A549 (cell line): Measurements from ENCODE around the gene GOLGA6A. TPM values are rescaled to one million over a fixed set of nuclear protein-coding genes. Genes with fewer than 3 reads are reported as not detected.

Experiments
- ATAC-seq, 2 experiments: fragments of 200-7000 bp in 1 of 2; fragments of >200 bp in 1 of 2; cut with Nextera tagmentation in 1 of 2; cut with Tn5 transposase in 1 of 2; 3 replicates each; pipeline versions ENCODE4 v1.8.0 to v1.9.1; 2018 to 2020; ENCODE audit warnings: mild to moderate bottlenecking in 1 of 2, moderate library complexity in 1 of 2
- CTCF ChIA-PET: fragments of 300-600 bp; sonication (Branson Sonifier 250); formaldehyde crosslinking; extraction: SDS; loops from one replicate; lab custom pipeline; 2021; ENCODE audit warnings: antibody characterized with exemption, inconsistent platforms; lab: Yijun Ruan, JAX
- POLR2A ChIA-PET: fragments of 350-600 bp; formaldehyde crosslinking; extraction: SDS; loops from one replicate; lab custom pipeline; 2021; ENCODE audit warnings: antibody characterized with exemption, inconsistent platforms; lab: Yijun Ruan, JAX
- DNase-seq, 2 experiments: peaks; one replicate each; pipeline versions ENCODE4 v3.0.0 to v3.0.0-alpha.2; 2011 to 2016; ENCODE audit warnings: low read depth in 1 of 2, low spot score in 1 of 2
- FAIRE-seq: peaks from 2 replicates; lab custom pipeline; 2011; peaks lifted over from hg19 to GRCh38; lab: Jason Lieb, UNC
- H3K27ac ChIP-seq, 2 experiments: fragments of >200 bp; sonication (Bioruptor Twin); formaldehyde crosslinking; 3 replicates each; pipeline ENCODE4 v1.5.1; 2016 to 2017
- H3K4me1 ChIP-seq: fragments of >200 bp; sonication (Bioruptor Twin); formaldehyde crosslinking; 3 replicates; pipeline ENCODE4 v1.6.1; 2016
- H3K4me2 ChIP-seq: fragments of >200 bp; sonication (Bioruptor Twin); formaldehyde crosslinking; 3 replicates; pipeline ENCODE4 v1.6.1; 2016
- H3K4me3 ChIP-seq: fragments of >200 bp; sonication (Bioruptor Twin); formaldehyde crosslinking; 3 replicates; pipeline ENCODE4 v1.5.1; 2016
- H3K9me3 ChIP-seq: fragments of >200 bp; sonication (Bioruptor Twin); formaldehyde crosslinking; 3 replicates; pipeline ENCODE4 v1.6.1; 2016
- ATOH8 ChIP-seq: fragments of 250-450 bp; sonication (Bioruptor Pico); IDR thresholded peaks from 2 replicates; pipeline ENCODE4 v1.5.0; 2020; ENCODE audit warnings: low read depth, mild to moderate bottlenecking, moderate library complexity
- BCL3 ChIP-seq: fragments of >200 bp; sonication (Bioruptor Twin); formaldehyde crosslinking; IDR thresholded peaks from 3 replicates; pipeline ENCODE4 v1.6.1; 2016
- CTCF ChIP-seq: fragments of >200 bp; sonication (Bioruptor Twin); formaldehyde crosslinking; IDR thresholded peaks from 3 replicates; pipeline ENCODE4 v1.5.1; 2016
- ESRRA ChIP-seq: fragments of 150-350 bp; IDR thresholded peaks from 2 replicates; pipeline ENCODE4 v1.6.1; 2014; ENCODE audit warnings: mild to moderate bottlenecking, low read length, borderline replicate concordance
- FOSL2 ChIP-seq, 2 experiments: fragments of 450-650 bp in 1 of 2; fragments of >200 bp in 1 of 2; sonication (Bioruptor Twin) in 1 of 2; formaldehyde crosslinking; IDR thresholded peaks; 2 replicates each; pipeline versions ENCODE4 v1.5.0 to v1.6.1; 2016 to 2020; ENCODE audit warnings: mild to moderate bottlenecking in 1 of 2, moderate library complexity in 1 of 2
- PHF8 ChIP-seq: fragments of 200-600 bp; sonication (generic); IDR thresholded peaks from 2 replicates; pipeline ENCODE4 v1.6.1; 2016; ENCODE audit warnings: low read depth, mild to moderate bottlenecking, antibody characterized with exemption, moderate library complexity, borderline replicate concordance
- RARB ChIP-seq: fragments of 250-450 bp; sonication (Bioruptor Pico); IDR thresholded peaks from 2 replicates; pipeline ENCODE4 v1.8.0; 2021; ENCODE audit warnings: mild to moderate bottlenecking, moderate library complexity
- WGBS: methylation state at CpG from one replicate; pipeline ENCODE4 v1.1.6; 2017; ENCODE audit errors: missing lambda C conversion rate; 5-methylcytosine and 5-hydroxymethylcytosine counted together
- polyA plus RNA-seq, 4 experiments: library from polyadenylated mRNA; depleted of rRNA in 3 of 4; stranded (reverse); fragments of >200 nt; fragmentation: RNase III in 1 of 4; extraction: RNeasy Plus Mini Kit Qiagen cat#74134 plus additional on column Dnase treatment in 1 of 4; gene quantifications; 2 replicates in 3 of 4; 3 replicates in 1 of 4; pipeline ENCODE4 v1.2.3, GENCODE V29; 2011 to 2017
- TF ChIP-seq, protein P1 (sequence below): fragments of 200-600 bp; sonication (generic); IDR thresholded peaks from 2 replicates; pipeline ENCODE4 v1.6.1; 2016; ENCODE audit warnings: antibody characterized with exemption, mild to moderate bottlenecking, moderate library complexity
- TF ChIP-seq, protein P2 (sequence below): IDR thresholded peaks from 2 replicates; pipeline ENCODE4 v1.6.1; 2012
- TF ChIP-seq, protein P3 (sequence below): fragments of 450-650 bp; IDR thresholded peaks from 2 replicates; pipeline ENCODE4 v1.6.1; 2014; ENCODE audit warnings: antibody characterized with exemption

GOLGA6A gene
- polyA plus RNA-seq, 2 of the 4 experiments (the other 2 are of a cell fraction): 0.03 to 0.05 TPM

DNA sequence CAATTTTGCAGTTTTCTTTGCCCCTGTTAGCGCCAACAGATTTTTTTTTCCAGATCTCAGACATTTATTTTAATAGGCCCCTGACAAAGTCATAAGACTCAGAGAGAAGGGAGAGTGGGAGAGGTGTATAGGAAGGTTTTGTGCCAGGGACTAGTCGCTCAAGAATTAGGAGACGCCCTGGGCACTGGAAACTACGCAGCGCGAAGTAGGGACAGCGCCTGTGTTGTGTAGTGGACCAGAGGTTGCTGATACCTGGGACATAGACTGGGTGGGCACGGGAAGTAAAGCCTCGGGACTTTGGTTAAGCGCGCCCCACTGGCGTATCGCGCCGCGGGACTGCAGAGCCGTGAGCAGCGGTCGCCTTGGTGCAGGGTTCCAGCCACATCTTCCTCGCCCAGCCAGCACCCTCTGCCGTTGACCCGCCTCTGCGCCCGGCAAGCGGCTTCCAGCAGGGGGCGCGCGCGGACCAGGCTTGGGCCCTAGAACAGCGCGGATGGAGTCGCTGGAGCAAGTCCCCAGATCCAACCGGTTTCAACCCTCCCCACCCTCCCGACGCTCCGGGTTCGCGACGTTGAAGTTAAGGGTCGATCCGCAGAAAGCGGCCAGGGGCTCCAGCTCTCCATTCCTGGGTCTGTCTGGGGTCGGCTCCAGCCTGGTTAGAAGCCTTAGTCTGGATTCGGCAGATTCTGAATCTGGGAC, 45.1 kb upstream of the GOLGA6A start (continued):
- TF ChIP-seq, protein P1, sequence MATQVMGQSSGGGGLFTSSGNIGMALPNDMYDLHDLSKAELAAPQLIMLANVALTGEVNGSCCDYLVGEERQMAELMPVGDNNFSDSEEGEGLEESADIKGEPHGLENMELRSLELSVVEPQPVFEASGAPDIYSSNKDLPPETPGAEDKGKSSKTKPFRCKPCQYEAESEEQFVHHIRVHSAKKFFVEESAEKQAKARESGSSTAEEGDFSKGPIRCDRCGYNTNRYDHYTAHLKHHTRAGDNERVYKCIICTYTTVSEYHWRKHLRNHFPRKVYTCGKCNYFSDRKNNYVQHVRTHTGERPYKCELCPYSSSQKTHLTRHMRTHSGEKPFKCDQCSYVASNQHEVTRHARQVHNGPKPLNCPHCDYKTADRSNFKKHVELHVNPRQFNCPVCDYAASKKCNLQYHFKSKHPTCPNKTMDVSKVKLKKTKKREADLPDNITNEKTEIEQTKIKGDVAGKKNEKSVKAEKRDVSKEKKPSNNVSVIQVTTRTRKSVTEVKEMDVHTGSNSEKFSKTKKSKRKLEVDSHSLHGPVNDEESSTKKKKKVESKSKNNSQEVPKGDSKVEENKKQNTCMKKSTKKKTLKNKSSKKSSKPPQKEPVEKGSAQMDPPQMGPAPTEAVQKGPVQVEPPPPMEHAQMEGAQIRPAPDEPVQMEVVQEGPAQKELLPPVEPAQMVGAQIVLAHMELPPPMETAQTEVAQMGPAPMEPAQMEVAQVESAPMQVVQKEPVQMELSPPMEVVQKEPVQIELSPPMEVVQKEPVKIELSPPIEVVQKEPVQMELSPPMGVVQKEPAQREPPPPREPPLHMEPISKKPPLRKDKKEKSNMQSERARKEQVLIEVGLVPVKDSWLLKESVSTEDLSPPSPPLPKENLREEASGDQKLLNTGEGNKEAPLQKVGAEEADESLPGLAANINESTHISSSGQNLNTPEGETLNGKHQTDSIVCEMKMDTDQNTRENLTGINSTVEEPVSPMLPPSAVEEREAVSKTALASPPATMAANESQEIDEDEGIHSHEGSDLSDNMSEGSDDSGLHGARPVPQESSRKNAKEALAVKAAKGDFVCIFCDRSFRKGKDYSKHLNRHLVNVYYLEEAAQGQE: no peak
- no peak for TF ChIP-seq ESRRA

DNA sequence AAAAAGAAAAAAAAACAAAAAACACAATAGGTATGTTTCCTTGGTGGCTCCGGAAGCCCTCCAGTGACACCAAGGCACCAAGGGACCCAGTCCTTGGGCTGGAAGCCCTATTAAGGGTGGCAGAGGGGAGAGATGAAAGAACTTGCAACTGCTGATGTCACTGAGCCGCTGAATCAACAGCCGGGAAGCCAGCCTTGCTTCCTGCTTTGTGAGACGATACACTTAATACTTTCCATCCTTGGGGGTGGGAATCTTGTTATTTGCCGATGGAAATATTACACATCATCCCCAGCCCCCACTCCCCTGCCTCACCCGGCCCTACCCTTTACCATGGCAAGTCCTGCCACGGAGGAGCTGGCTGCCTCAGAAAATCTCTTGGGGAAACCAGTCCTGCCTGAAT, 42.4 kb upstream of the GOLGA6A start:
- ChIA-PET POLR2A (no interaction called here), CTCF (interaction anchor here (0.7 to 2.7 kb wide), 7 partner anchors 151 to 198 kb away, joined by 3 to 18 read pairs (median 8); no protein-coding TSS in a partner anchor)

GRCh38 chr15:74124196-74124595, 41.8 kb upstream of the GOLGA6A start:
- TF ChIP-seq, protein P2, sequence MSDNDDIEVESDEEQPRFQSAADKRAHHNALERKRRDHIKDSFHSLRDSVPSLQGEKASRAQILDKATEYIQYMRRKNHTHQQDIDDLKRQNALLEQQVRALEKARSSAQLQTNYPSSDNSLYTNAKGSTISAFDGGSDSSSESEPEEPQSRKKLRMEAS: no peak
- TF ChIP-seq RARB (CRISPR knock-in tag) (no peak), PHF8 (no peak), CTCF (no peak)
- ATAC-seq (no peak), FAIRE-seq (no peak), DNase-seq (no peak)
- no peak overlapping the region for H3K4me3 ChIP-seq
- POLR2A ChIA-PET: no interaction called here
- H3K4me1 ChIP-seq: peaks cover 11% of the 10 kb centered on the region; the same call in 2 of the 3 replicates
- H3K27ac ChIP-seq: 0 out of 6 replicates have a peak overlapping the region, but pooled peaks of 1 of the 2 experiments have one; percentile 4
- no peaks in the 10 kb centered on the region for H3K9me3 ChIP-seq
- CTCF ChIA-PET: interaction anchor here (0.9 kb wide), 1 partner anchor 184 kb away, joined by 5 read pairs; no protein-coding TSS in a partner anchor
- H3K4me2 ChIP-seq: no peak overlapping the region
- 68% methylated on average over 3 of the region's 3 CpGs for WGBS

More for the DNA sequence above, 42.4 kb upstream of the GOLGA6A start:
- WGBS: 19% methylated on average over 7 of the region's 7 CpGs
- no peak overlapping the region; the same call in 2 of the 3 replicates for H3K4me2 ChIP-seq
- H3K27ac ChIP-seq: 0 out of 6 replicates have a peak overlapping the region, but pooled peaks of 1 of the 2 experiments have one; percentile 4
- ATAC-seq (no peak), DNase-seq (peak in 1 of 2 experiments; percentile 35)
- H3K4me1 ChIP-seq: peaks cover 13% of the 10 kb centered on the region; the same call in 2 of the 3 replicates
- no peaks in the 10 kb centered on the region for H3K9me3 ChIP-seq
- TF ChIP-seq FOSL2 (IDR thresholded peaks at IDR 0.05): no peak
- no peak for TF ChIP-seq FOSL2 (CRISPR knock-in tag; IDR thresholded peaks at IDR 0.05)
- no peak for TF ChIP-seq BCL3
- no peak for TF ChIP-seq ATOH8 (CRISPR knock-in tag)
- TF ChIP-seq, protein P3, sequence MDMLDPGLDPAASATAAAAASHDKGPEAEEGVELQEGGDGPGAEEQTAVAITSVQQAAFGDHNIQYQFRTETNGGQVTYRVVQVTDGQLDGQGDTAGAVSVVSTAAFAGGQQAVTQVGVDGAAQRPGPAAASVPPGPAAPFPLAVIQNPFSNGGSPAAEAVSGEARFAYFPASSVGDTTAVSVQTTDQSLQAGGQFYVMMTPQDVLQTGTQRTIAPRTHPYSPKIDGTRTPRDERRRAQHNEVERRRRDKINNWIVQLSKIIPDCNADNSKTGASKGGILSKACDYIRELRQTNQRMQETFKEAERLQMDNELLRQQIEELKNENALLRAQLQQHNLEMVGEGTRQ: no peak
- TF ChIP-seq, all 56 proteins: peak for 0
- no peak overlapping the region for H3K4me3 ChIP-seq
- no peak for FAIRE-seq
